ENCODE measurements around the gene MRPL43.

MRPL43 gene

DNA sequence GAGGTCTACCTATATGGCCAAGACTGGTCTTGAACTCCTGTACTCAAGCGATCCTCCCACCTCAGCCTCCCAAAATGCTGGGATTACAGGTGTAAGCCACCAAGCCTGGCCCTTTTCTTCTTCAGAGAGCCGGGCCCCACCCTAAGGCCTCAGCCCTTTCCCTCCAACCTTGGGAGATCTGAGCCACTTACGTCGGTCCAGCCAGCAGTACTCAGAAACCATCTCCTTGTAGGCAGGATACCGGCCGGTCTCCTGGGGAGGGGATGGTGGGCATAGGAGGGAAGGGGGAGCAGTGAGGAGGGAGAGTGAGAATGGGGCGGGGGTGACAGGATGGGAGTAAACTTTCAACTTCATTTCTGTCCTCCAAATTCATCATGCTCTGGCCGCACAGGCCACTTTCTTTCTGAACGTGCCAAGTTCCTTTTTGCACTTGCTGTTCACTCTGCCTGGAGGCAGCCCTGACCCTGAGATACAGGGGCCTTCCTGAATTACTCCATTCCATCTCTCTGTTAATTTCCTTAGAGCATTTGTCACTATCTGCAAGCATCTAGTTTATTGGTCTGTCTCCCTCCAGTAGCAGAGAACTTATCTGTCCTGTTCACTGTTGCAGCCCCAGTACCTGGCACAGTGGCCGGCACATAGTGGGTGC is 33.3 kb upstream of the MRPL43 start:
- Mint-ChIP-seq H3K4me1 (peaks cover 24% of the 10 kb centered on the region), H3K27ac (no peak overlapping the region), H3K4me3 (no peak overlapping the region), H3K9me3 (no peaks in the 10 kb centered on the region), H3K27me3 (ENCODE audit: low read depth) (peaks cover 40% of the 10 kb centered on the region), H3K36me3 (ENCODE audit: low read depth) (no peaks in the 10 kb centered on the region)
- TF ChIP-seq, protein P1, sequence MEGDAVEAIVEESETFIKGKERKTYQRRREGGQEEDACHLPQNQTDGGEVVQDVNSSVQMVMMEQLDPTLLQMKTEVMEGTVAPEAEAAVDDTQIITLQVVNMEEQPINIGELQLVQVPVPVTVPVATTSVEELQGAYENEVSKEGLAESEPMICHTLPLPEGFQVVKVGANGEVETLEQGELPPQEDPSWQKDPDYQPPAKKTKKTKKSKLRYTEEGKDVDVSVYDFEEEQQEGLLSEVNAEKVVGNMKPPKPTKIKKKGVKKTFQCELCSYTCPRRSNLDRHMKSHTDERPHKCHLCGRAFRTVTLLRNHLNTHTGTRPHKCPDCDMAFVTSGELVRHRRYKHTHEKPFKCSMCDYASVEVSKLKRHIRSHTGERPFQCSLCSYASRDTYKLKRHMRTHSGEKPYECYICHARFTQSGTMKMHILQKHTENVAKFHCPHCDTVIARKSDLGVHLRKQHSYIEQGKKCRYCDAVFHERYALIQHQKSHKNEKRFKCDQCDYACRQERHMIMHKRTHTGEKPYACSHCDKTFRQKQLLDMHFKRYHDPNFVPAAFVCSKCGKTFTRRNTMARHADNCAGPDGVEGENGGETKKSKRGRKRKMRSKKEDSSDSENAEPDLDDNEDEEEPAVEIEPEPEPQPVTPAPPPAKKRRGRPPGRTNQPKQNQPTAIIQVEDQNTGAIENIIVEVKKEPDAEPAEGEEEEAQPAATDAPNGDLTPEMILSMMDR (IDR thresholded peaks at IDR 0.05; ENCODE audit: unreplicated experiment in 3 of 3): no peak

DNA sequence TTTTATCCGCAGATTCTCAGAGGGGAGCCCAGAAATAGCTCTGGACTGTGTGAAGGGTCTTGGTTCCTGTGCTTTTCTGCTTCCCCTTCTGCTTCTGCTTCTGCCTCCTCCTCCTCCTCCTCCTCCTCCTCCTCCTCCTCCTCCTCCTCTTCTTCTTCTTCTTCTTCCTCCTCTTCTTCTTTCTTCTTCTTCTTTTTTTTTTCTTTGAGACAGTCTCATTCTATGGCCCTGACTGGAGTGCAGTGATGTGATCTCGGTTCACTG is 32.1 kb upstream of the MRPL43 start:
- TF ChIP-seq, protein P1 (IDR thresholded peaks at IDR 0.05; ENCODE audit: unreplicated experiment in 3 of 3): no peak
- Mint-ChIP-seq H3K9me3 (no peaks in the 10 kb centered on the region), H3K27me3 (ENCODE audit: low read depth) (peaks cover 49% of the 10 kb centered on the region), H3K4me1 (peaks cover 32% of the 10 kb centered on the region), H3K4me3 (no peak overlapping the region), H3K36me3 (ENCODE audit: low read depth) (no peaks in the 10 kb centered on the region), H3K27ac (no peak overlapping the region)

DNA sequence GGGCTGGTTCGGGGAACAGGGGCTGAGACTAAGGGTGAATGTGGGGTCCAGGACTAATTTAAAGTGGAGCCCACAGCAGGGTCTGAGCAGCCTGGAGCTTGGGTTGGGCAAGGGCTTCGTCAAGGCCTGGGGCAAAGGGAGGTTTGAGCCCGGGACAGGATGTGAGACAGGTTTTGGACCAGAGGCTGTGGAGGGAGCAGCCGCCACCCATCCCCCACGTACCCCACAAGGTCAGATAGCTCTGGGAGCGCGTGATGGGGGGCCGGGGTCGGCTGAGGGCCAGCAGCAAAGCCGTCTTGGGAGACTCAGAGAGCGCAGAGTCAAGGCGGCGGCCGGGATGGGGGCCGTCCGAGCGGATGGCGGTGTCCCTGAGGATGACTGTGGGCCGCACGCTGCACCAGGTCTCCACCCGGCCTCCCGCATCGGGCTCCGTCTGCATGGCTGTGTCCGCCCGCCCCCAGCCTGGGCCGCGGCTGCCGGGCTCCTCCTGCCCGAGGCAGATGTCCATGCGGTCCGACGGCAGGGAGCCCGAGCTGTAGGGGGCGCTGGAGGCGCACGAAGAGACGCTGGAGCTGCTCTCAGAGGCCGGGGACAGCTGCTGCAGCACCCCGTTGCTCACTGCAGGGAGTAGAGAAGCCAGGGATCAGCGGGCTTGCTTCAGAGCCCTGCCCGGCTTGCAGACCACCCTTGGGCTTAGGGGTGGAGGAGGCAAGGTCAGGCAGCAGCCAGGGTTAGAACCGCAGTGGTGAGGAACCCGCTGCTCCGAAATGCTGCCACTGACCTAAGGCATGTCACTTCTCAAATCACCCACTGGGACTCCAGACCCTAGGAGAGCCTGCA is 31.5 kb upstream of the MRPL43 start:
- Mint-ChIP-seq H3K4me1 (peaks cover 36% of the 10 kb centered on the region), H3K27me3 (ENCODE audit: low read depth) (peaks cover 54% of the 10 kb centered on the region)
- TF ChIP-seq, protein P1 (IDR thresholded peaks at IDR 0.05; ENCODE audit: unreplicated experiment in 3 of 3): peak; percentile 62 to 81 (median 63)

DNA sequence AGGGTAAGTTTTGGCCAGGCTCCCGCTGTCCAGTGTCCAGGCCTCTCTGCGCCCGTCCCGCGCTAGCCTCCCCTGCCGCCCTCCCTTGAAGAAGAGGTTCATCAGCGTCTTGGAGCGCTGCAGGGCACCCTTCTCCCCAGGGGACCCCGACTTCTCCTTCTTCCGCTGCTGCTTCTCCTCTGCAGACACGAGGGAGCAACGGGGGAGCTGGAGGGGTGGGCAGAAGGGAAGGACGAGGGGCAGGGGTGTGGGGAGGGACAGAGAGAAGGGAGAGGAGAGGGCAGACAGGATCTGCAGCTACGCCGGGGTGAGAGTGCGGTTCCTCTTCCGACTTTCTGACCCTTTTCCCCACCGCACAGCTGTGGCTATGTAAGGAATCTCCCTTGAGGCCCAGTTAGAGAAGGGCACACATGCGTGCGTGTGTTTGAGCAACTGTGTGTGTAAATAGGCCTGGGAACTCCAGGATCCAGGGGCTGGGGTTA is 30.9 kb upstream of the MRPL43 start:
- peak overlapping the region in 1 of 3 experiments; percentile 65 for H3K27ac Mint-ChIP-seq
- no peaks in the 10 kb centered on the region for H3K36me3 Mint-ChIP-seq (ENCODE audit: low read depth)
- H3K4me1 Mint-ChIP-seq: peaks cover 40% of the 10 kb centered on the region
- H3K4me3 Mint-ChIP-seq: peak overlapping the region; percentile 12 to 27 (median 21)
- no peaks in the 10 kb centered on the region for H3K9me3 Mint-ChIP-seq
- peaks cover 54% of the 10 kb centered on the region for H3K27me3 Mint-ChIP-seq (ENCODE audit: low read depth)
- TF ChIP-seq, protein P1 (IDR thresholded peaks at IDR 0.05; ENCODE audit: unreplicated experiment in 3 of 3): no peak

More for the DNA sequence above, 31.5 kb upstream of the MRPL43 start:
- Mint-ChIP-seq H3K36me3 (ENCODE audit: low read depth) (no peaks in the 10 kb centered on the region), H3K27ac (peak overlapping the region in 1 of 3 experiments; percentile 65), H3K9me3 (no peaks in the 10 kb centered on the region), H3K4me3 (peak overlapping the region; percentile 12 to 27 (median 21))

DNA sequence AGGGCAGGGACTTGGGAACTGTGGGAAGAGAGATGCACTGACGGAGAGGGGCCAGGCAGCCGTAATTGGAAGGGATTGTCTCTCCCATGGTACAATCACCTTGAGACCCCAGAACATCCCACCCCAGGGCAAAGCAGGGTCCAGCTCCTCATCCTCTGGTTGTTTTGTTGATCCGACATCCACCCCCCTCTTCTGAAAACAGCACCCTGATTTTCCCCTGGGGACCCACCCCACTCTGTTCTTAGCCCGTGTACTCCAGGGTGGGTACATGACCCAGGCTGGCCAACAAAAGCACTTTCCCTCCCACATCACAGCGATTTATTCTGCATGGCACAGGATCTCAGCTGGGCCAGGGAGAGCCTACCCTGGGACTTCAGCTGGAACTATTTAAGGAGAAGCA is 29.5 kb upstream of the MRPL43 start:
- no peak overlapping the region for H3K4me3 Mint-ChIP-seq
- H3K27me3 Mint-ChIP-seq (ENCODE audit: low read depth): peaks cover 49% of the 10 kb centered on the region
- no peak overlapping the region for H3K27ac Mint-ChIP-seq
- H3K4me1 Mint-ChIP-seq: peaks cover 47% of the 10 kb centered on the region
- H3K9me3 Mint-ChIP-seq: no peaks in the 10 kb centered on the region
- no peaks in the 10 kb centered on the region for H3K36me3 Mint-ChIP-seq (ENCODE audit: low read depth)
- TF ChIP-seq, protein P1 (IDR thresholded peaks at IDR 0.05; ENCODE audit: unreplicated experiment in 3 of 3): no peak
